ENCODE results near the gene CMA1.
A peak's percentile ranks its signal among the peaks of the same experiment; 100 is the strongest.
"Not testable (repeated sequence)": the region's sequence is repeated elsewhere in the genome, so short reads cannot be mapped to it uniquely, and the experiment has no call there.

The CMA1 gene, protein sequence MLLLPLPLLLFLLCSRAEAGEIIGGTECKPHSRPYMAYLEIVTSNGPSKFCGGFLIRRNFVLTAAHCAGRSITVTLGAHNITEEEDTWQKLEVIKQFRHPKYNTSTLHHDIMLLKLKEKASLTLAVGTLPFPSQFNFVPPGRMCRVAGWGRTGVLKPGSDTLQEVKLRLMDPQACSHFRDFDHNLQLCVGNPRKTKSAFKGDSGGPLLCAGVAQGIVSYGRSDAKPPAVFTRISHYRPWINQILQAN

DNA sequence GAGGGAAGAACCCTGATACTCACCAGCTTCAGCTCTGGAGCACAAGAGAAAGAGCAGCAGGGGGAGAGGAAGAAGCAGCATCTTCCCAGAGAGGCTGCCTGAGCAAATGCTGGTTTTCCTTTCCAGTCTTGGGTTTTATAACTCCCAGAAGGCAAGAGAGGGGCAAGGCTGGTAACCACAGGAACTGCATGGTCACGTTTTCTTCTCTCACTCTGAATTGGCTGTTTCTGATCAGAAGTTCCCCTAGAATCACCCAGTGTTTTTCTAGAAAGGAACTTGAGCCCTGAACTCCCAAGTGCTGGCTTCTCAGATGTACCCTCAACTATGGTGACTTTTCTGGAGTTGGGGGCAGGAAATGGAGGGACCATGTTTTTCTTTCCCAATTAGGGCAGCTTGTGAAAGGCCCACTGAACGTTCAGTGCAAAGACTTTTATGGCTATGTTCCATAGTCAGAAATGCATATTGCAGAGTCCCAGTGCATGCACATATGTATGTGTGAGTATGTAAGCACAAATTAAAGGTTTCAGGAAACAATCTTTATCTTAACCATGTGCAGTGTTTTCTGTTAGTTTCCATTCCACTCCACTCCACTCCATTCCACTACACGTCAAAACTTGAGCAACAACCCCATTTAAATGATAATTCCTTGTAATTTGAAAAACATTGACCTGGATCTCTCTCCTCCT lies at the start of gene CMA1:
Gene CMA1 (minus strand): TSS at position 111 of the 686 bp plus-strand sequence. CDS start 30 bp downstream, at position 81.
- no peak for DNase-seq

DNA sequence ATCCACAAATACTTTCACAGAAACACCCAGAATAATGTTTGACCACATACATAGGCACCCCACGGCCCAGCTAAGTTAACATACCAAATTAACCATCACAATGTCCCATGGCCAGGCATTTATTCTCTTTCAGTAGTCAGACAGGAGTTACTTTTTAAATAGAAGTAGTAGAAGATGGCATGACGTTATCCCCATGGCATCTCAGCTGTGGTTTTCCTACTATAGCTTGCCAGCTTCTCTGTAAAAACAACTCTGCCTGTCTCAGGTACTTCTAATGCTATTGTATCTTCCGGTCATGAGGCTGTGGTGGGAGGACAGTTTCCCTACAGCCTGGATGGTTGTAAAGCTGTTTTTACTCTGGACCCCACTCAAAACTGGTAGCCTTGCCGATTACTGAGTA lies 48.7 kb upstream of the CMA1 start:
- DNase-seq = no peak

DNA sequence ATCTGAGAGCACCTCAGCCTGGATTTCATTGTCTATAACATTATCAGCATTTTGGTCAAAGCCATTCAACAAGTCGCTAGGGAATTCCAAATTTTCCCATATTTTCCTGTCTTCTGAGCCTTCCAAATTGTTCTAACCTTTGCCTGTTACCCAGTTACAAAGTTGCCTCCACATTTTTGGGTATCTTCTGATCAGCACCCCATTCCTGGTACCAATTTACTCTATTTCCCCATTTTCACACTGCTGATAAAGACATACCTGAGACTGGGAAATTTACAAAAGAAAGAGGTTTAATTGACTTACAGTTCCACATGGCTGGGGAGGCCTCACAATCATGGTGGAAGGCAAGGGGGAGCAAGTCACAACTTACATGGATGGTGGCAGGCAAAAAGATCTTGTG lies 41.0 kb upstream of the CMA1 start:
- DNase-seq = not testable (repeated sequence)

DNA sequence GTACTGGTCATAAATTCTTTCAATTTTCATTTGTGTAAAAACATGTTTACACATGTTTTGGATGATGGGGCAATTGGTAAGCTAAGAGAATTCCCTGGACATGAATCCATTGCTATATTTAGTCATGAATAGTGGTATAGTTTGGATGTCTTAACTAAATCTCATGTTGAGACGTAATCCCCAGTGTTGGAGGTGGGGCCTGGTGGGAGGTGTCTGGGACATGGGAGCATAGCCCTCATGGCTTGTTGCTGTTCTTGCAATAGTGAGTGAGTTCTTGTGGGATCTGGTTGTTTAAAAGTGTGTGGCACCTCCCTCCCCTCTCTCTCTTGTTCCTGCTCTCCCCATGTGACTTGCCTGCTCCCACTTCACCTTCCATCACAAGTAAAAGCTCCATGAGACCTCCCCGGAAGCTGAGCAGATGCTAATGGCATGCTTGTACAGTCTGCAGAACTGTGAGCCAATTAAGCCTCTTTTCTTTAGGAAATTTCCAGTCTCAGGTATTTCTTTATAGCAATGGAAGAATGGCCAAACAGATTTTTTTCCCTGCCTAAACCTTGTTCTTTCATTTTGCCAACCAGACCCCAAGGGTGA lies 34.4 kb upstream of the CMA1 start:
- DNase-seq = no peak

DNA sequence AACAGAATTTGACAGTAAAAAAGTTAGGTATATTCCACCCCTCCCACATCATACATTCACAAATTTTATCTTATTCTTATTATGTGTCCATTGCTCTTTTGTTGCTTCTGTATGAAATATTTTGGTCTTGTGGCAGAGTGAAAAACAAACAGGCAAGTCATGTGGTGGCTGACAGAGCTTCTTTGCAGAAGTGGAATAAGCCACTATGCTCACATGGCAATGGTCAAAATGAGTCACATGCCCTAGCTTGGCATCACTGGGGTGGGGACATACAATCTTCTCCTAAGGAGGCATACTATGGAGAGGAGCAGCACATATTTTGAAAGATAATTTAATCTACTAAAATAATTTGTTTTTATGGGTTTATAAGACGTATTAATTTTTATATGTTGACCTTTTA lies 27.7 kb upstream of the CMA1 start:
- no peak for DNase-seq

DNA sequence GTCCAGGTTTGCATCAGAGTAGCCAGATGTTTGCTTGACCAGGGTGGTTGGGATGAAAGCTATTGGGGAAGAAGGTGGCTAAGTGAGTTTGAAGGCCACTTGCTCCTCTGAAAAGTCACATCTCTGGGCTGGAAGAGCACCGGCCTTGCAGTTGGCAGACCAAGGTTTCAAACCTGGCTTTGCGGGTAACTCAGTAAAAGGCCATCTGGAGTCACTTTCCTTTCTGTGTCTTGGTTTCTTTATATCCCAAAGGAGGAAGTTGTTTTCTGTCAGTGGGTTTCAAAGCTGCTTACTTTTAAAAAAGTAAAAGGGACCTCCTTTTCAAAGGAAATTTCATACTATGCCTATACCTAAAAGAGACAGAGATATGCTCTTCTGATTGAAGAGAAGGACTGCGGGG lies 26.2 kb upstream of the CMA1 start:
- DNase-seq = no peak

DNA sequence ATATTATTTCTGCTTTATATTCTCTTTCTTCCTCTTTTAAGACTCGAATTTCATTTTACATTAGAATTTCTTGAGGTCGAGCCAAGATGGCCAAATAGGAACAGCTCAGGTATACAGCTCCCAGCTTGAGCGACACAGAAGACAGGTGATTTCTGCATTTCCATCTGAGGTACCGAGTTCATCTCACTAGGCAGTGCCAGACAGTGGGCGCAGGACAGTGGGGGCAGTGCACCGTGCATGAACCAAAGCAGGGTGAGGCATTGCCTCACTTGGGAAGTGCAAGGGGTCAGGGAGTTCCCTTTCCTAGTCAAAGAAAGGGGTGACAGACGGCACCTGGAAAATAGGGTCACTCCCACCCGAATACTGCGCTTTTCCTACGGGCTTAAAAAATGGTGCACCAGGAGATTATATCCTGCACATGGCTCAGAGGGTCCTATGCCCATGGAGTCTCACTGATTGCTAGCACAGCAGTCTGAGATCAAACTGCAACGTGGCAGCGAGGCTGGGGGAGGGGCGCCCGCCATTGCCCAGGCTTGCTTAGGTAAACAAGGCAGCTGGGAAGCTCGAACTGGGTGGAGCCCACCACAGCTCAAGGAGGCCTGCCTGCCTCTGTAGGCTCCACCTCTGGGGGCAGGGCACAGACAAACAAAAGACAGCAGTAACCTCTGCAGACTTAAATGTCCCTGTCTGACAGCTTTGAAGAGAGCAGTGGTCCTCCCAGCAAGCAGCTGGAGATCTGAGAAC lies 18.0 kb upstream of the CMA1 start:
- not testable (repeated sequence) for DNase-seq

DNA sequence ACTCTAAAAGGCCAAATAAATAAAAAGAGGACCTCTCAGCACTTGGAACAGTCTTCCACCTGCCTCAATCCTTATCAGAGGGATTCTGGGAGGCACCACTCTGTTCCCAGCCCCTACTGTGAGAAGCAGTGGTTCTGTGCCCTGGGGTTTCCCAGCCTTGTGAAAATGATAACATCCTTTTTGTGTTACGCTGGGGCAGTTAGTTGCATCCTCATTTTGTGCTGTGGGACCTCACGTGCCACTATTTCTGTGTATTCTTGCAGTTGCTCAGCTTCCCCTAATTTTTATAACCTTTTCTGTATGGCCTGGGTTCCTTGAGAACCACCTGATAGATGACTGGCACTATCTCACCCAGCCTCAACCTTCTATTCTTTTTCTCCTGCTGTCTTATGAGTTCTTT lies 10.8 kb upstream of the CMA1 start:
- no peak for DNase-seq

DNA sequence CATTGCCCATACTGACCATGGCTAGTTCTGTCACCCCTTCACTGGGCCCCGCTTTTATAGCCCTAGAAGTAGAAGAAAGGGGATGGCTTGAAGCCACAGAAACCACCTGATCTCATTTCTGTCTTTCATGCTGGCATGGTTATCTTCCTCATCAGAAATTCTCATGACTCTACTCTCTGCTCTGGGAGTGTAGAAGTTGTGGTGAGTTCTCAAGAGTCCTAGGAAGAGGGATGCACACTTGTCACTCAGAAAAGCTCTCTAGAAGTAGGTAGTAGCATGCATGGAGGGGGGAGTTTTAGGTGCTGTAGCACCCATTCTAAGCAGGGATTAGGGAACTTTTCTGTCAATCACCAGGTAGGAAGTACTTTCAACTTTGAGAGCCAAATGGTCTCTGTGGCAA lies 6.1 kb upstream of the CMA1 start:
- no peak for DNase-seq

DNA sequence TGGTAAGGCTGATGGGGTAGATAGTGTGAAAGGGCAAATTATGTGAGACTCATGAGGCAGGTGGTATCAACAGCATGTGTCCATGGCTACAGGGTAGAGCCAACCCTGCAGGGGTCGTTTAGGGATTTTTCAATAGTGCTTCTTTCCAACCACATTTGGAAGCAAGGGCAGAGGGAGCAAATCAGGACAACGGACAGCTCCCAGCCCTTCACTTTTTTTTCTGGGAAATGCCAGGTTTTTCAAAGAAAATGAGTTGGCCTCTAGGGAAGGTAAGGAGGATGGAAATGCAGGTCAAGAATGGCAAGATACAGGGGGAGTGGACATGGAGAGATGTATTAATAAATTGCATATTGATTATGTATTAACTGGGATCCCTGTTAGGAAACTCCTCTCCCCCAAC lies 4.9 kb upstream of the CMA1 start:
- peak; percentile 62 for DNase-seq

DNA sequence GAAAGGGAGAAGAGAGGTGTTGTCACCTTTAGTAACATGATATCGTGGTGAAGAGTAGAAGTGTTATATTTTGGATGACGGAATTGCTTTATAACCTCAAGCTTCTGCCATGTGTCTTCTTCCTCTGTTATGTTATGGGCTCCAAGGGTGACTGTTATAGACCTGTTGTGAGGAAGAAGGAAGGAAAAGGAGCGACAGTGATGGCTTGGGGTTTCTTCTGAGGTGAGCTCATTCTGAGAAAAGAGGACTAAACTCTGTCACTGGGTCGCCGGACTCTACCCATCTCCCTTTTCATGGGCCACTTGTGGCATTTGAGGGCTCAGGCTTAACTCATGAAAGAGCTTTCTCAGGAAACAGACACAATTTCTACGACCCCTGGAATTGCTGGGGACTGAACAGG lies 1.6 kb downstream of the CMA1 start:
- no peak for DNase-seq

DNA sequence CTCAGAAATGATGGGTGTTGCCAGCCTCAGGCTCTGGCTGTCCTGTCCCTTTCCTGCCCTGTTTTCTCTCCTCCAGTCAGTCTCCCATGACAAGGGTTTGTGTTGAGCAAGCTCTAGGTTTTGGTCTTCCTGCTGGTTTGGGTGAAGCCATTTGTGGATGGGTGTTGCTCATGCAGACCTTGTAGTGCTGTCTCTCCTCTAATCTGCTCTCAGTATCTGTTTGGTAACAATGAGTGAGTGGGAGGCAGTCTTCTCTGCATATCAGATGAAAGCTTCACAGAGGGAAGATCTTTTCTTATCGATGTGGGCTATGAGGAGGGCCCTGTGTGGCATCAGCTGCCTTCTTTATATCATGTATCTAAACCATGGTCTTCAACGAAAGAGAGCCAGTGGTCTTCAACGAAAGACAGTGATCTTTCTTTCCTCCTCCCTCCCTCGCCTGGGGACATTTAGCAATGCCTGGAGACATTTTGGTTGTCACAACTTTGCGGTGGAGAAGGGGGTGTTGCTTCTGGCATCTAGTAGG lies 3.6 kb downstream of the CMA1 start:
- DNase-seq = no peak

DNA sequence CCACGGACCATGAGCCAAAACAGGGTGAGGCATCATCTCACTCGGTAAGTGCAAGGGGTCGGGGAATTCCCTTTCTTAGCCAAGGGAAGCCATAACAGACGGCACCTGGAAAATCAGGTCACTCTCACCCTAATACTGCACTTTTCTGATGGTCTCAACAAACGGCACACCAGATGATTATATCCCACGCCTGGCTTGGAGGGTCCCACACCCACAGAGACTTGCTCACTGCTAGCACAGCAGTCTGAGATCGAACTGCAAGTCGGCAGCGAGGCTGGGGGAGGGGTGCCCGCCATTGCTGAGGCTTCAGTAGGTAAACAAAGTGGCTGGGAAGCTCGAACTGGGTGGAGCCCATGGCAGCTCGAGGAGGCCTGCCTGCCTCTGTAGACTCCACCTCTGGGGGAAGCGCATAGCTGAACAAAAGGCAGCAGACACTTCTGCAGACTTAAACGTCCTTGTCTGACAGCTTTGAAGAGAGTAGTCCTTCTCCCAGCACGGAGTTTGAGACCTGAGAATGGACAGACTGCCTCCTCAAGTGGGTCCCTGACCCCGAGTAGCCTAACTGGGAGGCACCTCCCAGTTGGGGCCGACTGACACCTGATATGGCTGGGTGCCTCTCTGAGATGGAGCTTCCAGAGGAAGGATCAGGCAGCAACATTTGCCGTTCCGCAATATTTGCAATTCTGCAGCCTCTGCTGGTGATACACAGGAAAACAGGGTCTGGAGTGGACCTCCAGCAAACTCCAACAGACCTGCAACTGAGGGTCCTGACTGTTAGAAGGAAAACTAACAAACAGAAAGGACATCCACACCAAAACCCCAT lies 16.3 kb downstream of the CMA1 start:
- DNase-seq = not testable (repeated sequence)

DNA sequence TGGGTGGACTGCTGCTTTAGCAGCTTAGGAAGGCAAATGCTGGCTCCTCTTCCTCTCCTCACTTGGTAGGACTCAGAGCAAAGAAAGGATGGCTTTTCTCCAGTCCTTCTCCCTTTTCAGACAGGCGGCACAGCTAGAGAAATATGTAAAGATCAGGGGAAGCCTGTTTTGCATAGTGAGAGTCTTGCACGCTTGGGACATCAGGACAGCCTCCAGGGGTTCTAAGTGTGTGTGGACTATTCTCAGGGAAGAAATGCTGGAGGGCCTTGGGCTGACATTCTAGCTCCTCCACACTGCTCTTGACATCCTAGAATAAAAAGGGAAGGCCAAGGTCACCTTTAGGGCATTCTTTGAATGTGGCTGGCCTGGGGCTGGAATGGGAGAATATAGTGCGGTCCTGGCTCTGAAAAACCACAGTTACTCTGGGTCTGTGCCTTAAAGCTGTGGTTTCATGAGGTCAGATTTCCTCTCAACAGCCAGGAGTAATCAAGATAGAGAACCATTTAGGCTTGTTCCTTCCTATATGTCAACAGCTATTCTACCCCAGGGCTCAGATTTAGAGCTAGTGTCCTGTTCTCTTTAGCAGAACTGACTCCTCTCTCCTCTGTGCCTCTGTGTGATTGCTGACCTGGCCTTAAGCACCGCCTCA lies 24.3 kb downstream of the CMA1 start:
- DNase-seq = peak; percentile 79

DNA sequence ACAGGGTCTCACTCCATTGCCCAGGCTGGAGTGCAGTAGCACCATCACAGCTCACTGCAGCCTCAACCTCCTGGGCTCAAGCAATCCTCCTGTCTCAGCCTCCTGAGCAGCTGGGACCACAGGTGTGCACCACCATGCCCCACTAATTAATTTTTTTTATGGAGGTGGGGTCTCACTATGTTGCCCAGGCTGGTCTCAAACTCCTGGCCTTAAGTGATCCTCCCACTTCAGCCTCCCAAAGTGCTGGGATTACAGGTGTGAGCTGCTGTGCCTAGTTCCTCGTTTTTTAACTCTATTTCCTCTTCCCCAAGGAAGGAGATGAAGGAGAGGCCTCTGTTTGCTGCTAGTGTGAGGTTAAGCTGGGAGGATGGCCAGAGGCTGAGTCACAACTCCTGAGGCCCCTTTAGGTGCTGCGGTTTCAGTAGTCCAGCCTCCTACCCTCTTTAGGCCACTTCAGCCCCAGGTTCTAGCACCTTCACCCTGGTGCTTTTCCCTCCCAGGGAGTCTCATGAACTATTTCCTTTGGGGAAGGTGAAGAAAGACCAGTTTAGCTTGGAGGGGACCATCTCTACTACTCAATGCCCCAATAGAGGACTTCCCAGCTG lies 25.3 kb downstream of the CMA1 start:
- DNase-seq = not testable (repeated sequence)

DNA sequence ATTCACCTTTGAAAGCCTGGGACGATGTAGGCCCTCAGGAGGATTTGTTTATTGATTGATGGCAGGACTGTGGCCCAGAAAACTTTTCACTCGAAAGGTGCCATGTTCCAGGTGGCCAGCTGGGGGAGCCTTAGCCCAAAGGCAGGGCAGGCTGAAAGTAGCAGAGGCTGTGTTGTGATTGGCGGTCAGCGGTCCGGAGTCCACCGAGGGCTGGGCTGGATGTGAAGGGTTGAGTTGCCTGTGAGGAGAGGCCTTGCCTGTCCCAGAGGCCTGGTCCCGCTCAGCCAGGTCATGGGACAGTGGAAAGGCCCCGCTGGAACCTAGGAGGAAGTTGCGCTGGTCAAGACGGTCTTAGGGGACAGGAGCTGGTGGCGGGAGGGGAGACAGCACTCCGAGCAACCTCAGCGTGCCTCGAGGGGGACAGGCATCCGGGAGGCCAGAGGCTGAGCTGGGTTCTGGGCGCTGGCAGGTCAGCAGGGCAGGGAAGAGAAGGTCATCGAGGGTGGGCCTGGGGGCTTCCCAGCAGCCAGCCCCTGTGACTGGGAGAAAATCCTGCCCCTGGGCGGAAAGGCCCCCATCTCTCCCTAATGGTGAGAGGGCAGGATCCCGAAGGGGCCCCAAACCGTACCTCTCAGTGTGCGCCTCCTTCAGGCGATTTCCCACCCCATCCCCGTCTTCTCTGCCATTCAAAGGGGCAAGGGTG lies 26.3 kb downstream of the CMA1 start:
- DNase-seq = peak; percentile 90

DNA sequence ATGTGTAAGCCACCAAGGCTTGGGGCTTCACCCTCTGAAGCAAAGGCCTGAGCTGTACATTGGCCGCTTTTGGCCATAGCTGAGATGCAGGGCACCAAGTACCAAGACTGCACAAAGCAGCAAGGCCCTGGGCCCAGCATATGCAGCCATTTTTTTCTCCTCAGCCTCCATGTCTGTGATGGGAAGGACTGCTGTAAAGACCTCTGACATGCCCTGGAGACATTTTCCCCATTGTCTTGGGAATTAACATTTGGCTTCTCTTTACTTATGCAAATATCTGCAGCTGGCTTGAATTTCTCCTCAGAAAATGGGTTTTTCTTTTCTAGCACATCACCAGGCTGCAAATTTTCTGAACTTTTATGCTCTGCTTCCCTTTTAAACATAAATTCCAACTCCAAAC lies 28.1 kb downstream of the CMA1 start:
- DNase-seq = not testable (repeated sequence)

DNA sequence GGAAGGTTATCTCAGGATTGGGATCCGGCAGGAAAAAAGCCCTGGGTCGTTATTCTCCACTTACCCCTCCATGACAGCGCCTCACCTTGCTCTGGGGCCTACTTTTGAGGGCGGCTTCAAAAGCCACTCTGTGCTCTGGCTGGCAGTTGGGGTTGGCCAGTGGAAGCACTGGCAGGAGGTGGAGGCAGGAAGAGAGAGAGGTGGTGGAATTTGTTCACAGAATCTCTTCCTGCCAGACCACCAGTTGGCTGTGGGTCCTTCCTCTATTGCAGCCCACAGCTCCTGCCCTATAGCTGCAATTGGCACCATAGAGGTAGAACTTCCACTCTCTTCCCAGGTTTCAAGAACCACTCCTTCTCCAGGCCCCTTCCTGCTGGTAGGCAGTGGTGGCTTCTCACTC lies 32.8 kb downstream of the CMA1 start:
- DNase-seq = no peak

DNA sequence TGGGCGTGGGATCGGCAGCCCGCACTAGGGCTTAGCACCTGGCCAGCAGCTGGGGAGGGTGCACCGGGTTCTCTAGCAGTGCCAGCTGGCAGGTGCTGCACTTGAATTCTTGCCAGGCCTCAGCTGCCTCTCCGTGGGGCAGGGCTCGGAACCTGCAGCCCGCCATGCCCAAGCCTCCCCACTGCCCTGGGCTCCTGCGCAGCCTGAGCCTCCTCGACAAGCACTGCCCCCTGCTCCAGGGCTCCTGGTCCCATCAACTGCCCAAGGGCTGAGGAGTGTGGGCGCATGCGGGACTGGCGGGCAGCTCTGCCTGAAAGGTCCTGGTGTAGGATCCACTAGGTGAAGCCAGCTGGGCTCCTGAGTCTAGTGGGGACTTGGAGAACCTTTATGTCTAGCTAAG lies 34.9 kb downstream of the CMA1 start:
- DNase-seq = no peak

DNA sequence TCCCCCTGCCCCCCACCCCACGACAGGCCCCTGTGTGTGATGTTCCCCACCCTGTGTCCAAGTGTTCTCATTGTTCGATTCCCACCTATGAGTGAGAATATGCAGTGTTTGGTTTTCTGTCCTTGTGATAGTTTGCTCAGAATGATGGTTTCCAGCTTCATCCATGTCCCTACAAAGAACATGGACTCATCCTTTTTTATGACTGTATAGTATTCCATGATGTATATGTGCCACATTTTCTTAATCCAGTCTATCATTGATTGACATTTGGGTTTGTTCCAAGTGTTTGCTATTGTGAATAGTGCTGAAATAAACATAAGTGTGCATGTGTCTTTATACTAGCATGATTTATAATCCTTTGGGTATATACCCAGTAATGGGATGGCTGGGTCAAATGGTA lies 37.6 kb downstream of the CMA1 start:
- not testable (repeated sequence) for DNase-seq

DNA sequence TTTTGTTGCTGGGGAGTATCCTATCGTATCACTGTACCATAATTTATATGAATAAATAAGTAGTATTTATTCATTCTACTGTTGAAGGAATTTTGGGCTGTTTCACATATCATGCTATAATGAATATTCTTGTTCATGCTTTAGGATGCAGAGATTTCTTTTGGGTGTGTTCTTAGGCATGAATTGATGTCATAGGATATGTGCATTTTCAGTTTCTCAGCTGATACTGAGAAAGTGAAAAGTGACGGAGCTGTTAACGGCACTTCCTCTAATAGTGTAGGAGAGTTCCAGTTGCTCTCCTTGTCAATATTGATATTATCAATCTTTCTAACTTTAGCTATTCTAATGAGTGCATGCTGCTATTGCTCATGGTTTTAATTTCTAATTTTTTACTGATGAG lies 42.3 kb downstream of the CMA1 start:
- no peak for DNase-seq
